CD14-positive monocyte (primary cell): ENCODE measurements around the gene ATP8A1. TPM values are rescaled to one million over a fixed set of nuclear protein-coding genes. Genes with fewer than 3 reads are reported as not detected.

Source experiments
- DNase-seq, 3 donors: peaks; one replicate each; pipeline ENCODE4 v3.0.0-alpha.2; 2011 to 2022
- H2AFZ ChIP-seq: 2 replicates; pipeline ENCODE4 v1.6.0; 2012; ENCODE audit warnings: mild to moderate bottlenecking, low read depth, low read length, inconsistent platforms; ENCODE audit not compliant: insufficient read depth, poor library complexity, severe bottlenecking
- H3K27ac ChIP-seq, 2 donors: 1 replicate in 1 of 2; 2 replicates in 1 of 2; pipeline ENCODE4 v1.5.1; 2012 to 2013; ENCODE audit warnings: low read length in 2 of 2, control low read depth in 1 of 2, inconsistent platforms in 1 of 2, low read depth in 1 of 2, mild to moderate bottlenecking in 1 of 2
- H3K27me3 ChIP-seq, 2 donors: one replicate each; pipeline versions ENCODE4 v1.6.0 to v1.6.1; 2011 to 2013; ENCODE audit warnings: low read length in 2 of 2; ENCODE audit not compliant: control insufficient read depth in 2 of 2, insufficient read depth in 2 of 2
- H3K36me3 ChIP-seq, 2 donors: replicated peaks in 1 of 2; 1 replicate in 1 of 2; 2 replicates in 1 of 2; pipeline versions ENCODE4 v1.5.1 to v1.6.1; 2012 to 2013; ENCODE audit warnings: low read length in 2 of 2, control low read depth in 1 of 2, inconsistent platforms in 1 of 2, mild to moderate bottlenecking in 1 of 2; ENCODE audit not compliant: insufficient read depth in 2 of 2, control insufficient read depth in 1 of 2
- H3K4me1 ChIP-seq, 2 donors: 1 replicate in 1 of 2; 2 replicates in 1 of 2; pipeline versions ENCODE4 v1.5.1 to v1.6.1; 2012 to 2013; ENCODE audit warnings: low read length in 2 of 2, control low read depth in 1 of 2, inconsistent platforms in 1 of 2, mild to moderate bottlenecking in 1 of 2, moderate library complexity in 1 of 2; ENCODE audit not compliant: insufficient read depth in 2 of 2, control insufficient read depth in 1 of 2
- H3K4me2 ChIP-seq: replicated peaks from 2 replicates; pipeline ENCODE3; 2012; ENCODE audit warnings: low read length, moderate library complexity, mild to moderate bottlenecking; ENCODE audit not compliant: poor library complexity, severe bottlenecking; ENCODE audit errors: extremely low read depth
- H3K4me3 ChIP-seq, 3 experiments: fragments of 200-600 bp in 1 of 3; sonication (generic) in 1 of 3; replicated peaks in 1 of 3; 1 replicate in 2 of 3; 2 replicates in 1 of 3; pipeline ENCODE4 v1.5.1; 2011 to 2013; ENCODE audit warnings: low read length in 3 of 3, mild to moderate bottlenecking in 3 of 3, control low read depth in 2 of 3, low read depth in 2 of 3, inconsistent platforms in 1 of 3, moderate library complexity in 1 of 3
- H3K79me2 ChIP-seq: 2 replicates; pipeline ENCODE4 v1.6.0; 2012; ENCODE audit warnings: mild to moderate bottlenecking, control low read depth, inconsistent platforms, low read length, moderate library complexity; ENCODE audit not compliant: insufficient read depth
- H3K9ac ChIP-seq: 2 replicates; pipeline ENCODE4 v1.6.0; 2017; ENCODE audit warnings: low read length, mild to moderate bottlenecking; ENCODE audit not compliant: insufficient read depth, poor library complexity, severe bottlenecking
- H3K9me3 ChIP-seq, 2 donors: replicated peaks in 1 of 2; 1 replicate in 1 of 2; 2 replicates in 1 of 2; pipeline versions ENCODE4 v1.5.1 to v1.6.1; 2012 to 2013; ENCODE audit warnings: low read length in 2 of 2, control low read depth in 1 of 2; ENCODE audit not compliant: control insufficient read depth in 1 of 2, insufficient read depth in 1 of 2
- H4K20me1 ChIP-seq: 2 replicates; pipeline ENCODE4 v1.6.0; 2012; ENCODE audit warnings: mild to moderate bottlenecking, low read length, control low read depth, moderate library complexity; ENCODE audit not compliant: insufficient read depth
- H3K27ac Mint-ChIP-seq, 7 donors: one replicate each; pipeline ENCODE4 v1.8.0; 2020; ENCODE audit warnings: mild to moderate bottlenecking in 7 of 7, mixed read lengths in 7 of 7, moderate library complexity in 6 of 7, inconsistent platforms in 2 of 7
- H3K27me3 Mint-ChIP-seq, 3 donors: one replicate each; pipeline ENCODE4 v1.8.0; 2021 to 2022; ENCODE audit warnings: low read depth in 3 of 3, mild to moderate bottlenecking in 3 of 3, mixed read lengths in 3 of 3, moderate library complexity in 3 of 3, inconsistent platforms in 1 of 3
- H3K36me3 Mint-ChIP-seq, 2 donors: one replicate each; pipeline ENCODE4 v1.8.0; 2020; ENCODE audit warnings: mixed read lengths in 2 of 2, inconsistent platforms in 1 of 2, mild to moderate bottlenecking in 1 of 2
- H3K4me1 Mint-ChIP-seq: one replicate; pipeline ENCODE4 v1.8.0; 2020; ENCODE audit warnings: mild to moderate bottlenecking, mixed read lengths
- H3K4me3 Mint-ChIP-seq, 2 donors: one replicate each; pipeline ENCODE4 v1.8.0; 2020; ENCODE audit warnings: mild to moderate bottlenecking in 2 of 2, mixed read lengths in 2 of 2, moderate library complexity in 1 of 2
- H3K9me3 Mint-ChIP-seq, 7 donors: one replicate each; pipeline ENCODE4 v1.8.0; 2020 to 2022; ENCODE audit warnings: mixed read lengths in 7 of 7, mild to moderate bottlenecking in 6 of 7, moderate library complexity in 6 of 7, inconsistent platforms in 2 of 7
- CTCF ChIP-seq: fragments of 200-600 bp; IDR thresholded peaks from one replicate; pipeline ENCODE4 v1.8.0; 2022; ENCODE audit warnings: antibody characterized with exemption, mild to moderate bottlenecking
- WGBS: methylation state at CpG from one replicate; pipeline ENCODE4 v1.1.5; 2013; ENCODE audit warnings: missing lambda C conversion rate; ENCODE audit not compliant: insufficient coverage; 5-methylcytosine and 5-hydroxymethylcytosine counted together
- intact Hi-C, 2 donors: fragments of 100-400 bp; cut with micrococcal nuclease; formaldehyde crosslinking; loops; one replicate each; pipeline versions ENCODE4 v1.15.0 to v1.15.1; 2023
- polyA plus RNA-seq, 3 donors: library from polyadenylated mRNA; depleted of rRNA in 1 of 3; unstranded in 2 of 3; stranded (reverse) in 1 of 3; fragments of 300-500 nt in 2 of 3; fragments of >200 nt in 1 of 3; fragmentation: Illumina TruSeq in 2 of 3; gene quantifications; 1 replicate in 2 of 3; 2 replicates in 1 of 3; pipeline ENCODE4 v1.2.3, GENCODE V29; 2012 to 2021

The ATP8A1 gene
- polyA plus RNA-seq, 3 donors: 2.2 to 10.8 (median 3.2) TPM

DNA sequence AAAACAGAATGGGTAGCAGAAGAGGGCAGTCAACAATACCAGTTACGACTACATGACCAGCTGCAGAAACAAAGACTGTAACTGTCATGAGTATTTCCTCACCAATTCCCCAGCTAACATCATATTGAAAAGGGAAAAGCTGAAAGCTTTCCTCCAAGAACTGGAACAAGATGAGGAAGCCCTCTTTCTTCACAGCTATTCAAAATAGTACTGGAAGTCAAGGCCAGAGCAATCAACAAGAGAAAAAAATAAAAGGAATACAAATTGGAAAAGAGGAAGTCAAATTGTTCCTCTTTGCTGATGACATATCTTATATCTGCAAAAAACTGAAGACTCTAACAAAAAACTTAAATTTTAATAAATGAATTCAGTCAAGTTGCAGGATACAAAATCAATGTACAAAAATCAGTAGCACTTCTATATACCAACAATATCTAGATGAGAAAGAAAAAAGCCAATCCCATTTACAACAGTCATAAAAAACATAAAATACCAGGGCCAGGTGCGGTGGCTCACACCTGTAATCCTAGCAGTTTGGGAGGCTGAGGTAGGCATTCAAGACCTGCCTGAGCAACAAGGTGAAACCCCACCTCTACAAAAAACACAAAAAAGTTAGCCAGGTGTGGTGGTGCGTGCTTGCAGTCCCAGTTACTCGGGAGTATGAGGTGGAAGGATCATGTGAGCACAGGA, 125.4 kb downstream of the ATP8A1 start:
- H3K27me3 Mint-ChIP-seq: no peaks in the 10 kb centered on the region
- H3K79me2 ChIP-seq: no peaks in the 10 kb centered on the region
- peaks cover 14 to 23% of the 10 kb centered on the region in 2 donors for H3K36me3 Mint-ChIP-seq
- H3K4me1 Mint-ChIP-seq: peaks cover 12% of the 10 kb centered on the region
- TF ChIP-seq CTCF: no peak
- peak overlapping the region in 6 of 7 donors; percentile 4 to 70 (median 56) for H3K27ac Mint-ChIP-seq
- H3K27ac ChIP-seq: peak overlapping the region in 1 of 2 donors; percentile 4
- intact Hi-C loops: no loop called here
- no peak overlapping the region for H3K4me3 ChIP-seq
- no peaks in the 10 kb centered on the region for H3K27me3 ChIP-seq
- peak in 1 of 3 donors; percentile 4 for DNase-seq
- WGBS: no CpG with 5 or more reads among the region's 4 CpGs
- H3K4me3 Mint-ChIP-seq: no peak overlapping the region
- no peaks in the 10 kb centered on the region for H4K20me1 ChIP-seq
- H3K4me2 ChIP-seq: no peak overlapping the region
- no peaks in the 10 kb centered on the region for H3K9me3 ChIP-seq
- no peak overlapping the region for H3K9ac ChIP-seq
- no peak overlapping the region for H2AFZ ChIP-seq
- H3K9me3 Mint-ChIP-seq: peaks cover 0 to 1% (median 0%) of the 10 kb centered on the region in 7 donors
- H3K4me1 ChIP-seq: peaks cover 7 to 8% of the 10 kb centered on the region in 2 donors
- peaks cover 0 to 8% of the 10 kb centered on the region in 2 donors for H3K36me3 ChIP-seq

- Histone ChIP-seq H3K27me3 (no peaks in the 10 kb centered on the region), H3K36me3 (peaks cover 5 to 37% of the 10 kb centered on the region in 2 donors), H3K4me1 (no peaks in the 10 kb centered on the region), H3K4me3 (no peak overlapping the region), H4K20me1 (no peaks in the 10 kb centered on the region), H3K9me3 (no peaks in the 10 kb centered on the region), H3K4me2 (no peak overlapping the region), H3K27ac (no peak overlapping the region), H2AFZ (no peak overlapping the region), H3K9ac (no peak overlapping the region), H3K79me2 (no peaks in the 10 kb centered on the region)
- DNase-seq: no peak
- Mint-ChIP-seq H3K27me3 (no peaks in the 10 kb centered on the region), H3K9me3 (no peaks in the 10 kb centered on the region), H3K4me1 (no peaks in the 10 kb centered on the region), H3K27ac (no peak overlapping the region), H3K36me3 (peaks cover 13 to 32% of the 10 kb centered on the region in 2 donors), H3K4me3 (no peak overlapping the region)
- no peak for TF ChIP-seq CTCF
- 100% methylated on average over 1 of the region's 3 CpGs for WGBS
- intact Hi-C loops: no loop called here
These were observed 133.7 kb downstream of the ATP8A1 start for GRCh38 chr4:42523066-42523718.
